Measurements from ENCODE around the gene TOB2.

Gene TOB2

GRCh38 chr22:41431656-41432055 is 14.9 kb downstream of the TOB2 start:
- FAIRE-seq (no peak), DNase-seq (ENCODE audit: insufficient read length, low spot score) (no peak)
- TF ChIP-seq CTCF (IDR thresholded peaks at IDR 0.05; ENCODE audit: insufficient read depth, missing control alignments), result no peak

GRCh38 chr22:41429951-41430332 is 16.7 kb downstream of the TOB2 start:
- TF ChIP-seq CTCF (IDR thresholded peaks at IDR 0.05; ENCODE audit: insufficient read depth, missing control alignments), result no peak
- no peak for DNase-seq (ENCODE audit: insufficient read length, low spot score)
- no peak for FAIRE-seq

- no peak for FAIRE-seq
- DNase-seq (ENCODE audit: insufficient read length, low spot score), result no peak
- no peak for TF ChIP-seq CTCF (IDR thresholded peaks at IDR 0.05; ENCODE audit: insufficient read depth, missing control alignments)
Observed at GRCh38 chr22:41429232-41429950, 17.2 kb downstream of the TOB2 start.

GRCh38 chr22:41425660-41426365 is 20.8 kb downstream of the TOB2 start:
- FAIRE-seq, result no peak
- no peak for TF ChIP-seq CTCF (IDR thresholded peaks at IDR 0.05; ENCODE audit: insufficient read depth, missing control alignments)
- DNase-seq (ENCODE audit: insufficient read length, low spot score), result no peak

- TF ChIP-seq CTCF (IDR thresholded peaks at IDR 0.05; ENCODE audit: insufficient read depth, missing control alignments), result no peak
- FAIRE-seq (no peak), DNase-seq (ENCODE audit: insufficient read length, low spot score) (no peak)
Observed at GRCh38 chr22:41418717-41419116, 27.9 kb downstream of the TOB2 start.

GRCh38 chr22:41417622-41418390 is 28.8 kb downstream of the TOB2 start:
- DNase-seq (ENCODE audit: insufficient read length, low spot score), result no peak
- TF ChIP-seq CTCF (IDR thresholded peaks at IDR 0.05; ENCODE audit: insufficient read depth, missing control alignments), result no peak
- FAIRE-seq, result no peak

Data from D721Med (cell line).